Renal pelvis (tissue), 4 donors: Measurements from ENCODE around the gene FBXL15. TPM values are rescaled to one million over a fixed set of nuclear protein-coding genes. Genes with fewer than 3 reads are reported as not detected.
"Not testable (repeated sequence)": the region's sequence is repeated elsewhere in the genome, so short reads cannot be mapped to it uniquely, and the experiment has no call there.

Experiments used
- DNase-seq: peaks from one replicate; pipeline ENCODE4 v3.0.0-alpha.2; 2013
- polyA plus RNA-seq, 3 donors: library from polyadenylated mRNA; unstranded; fragments of 120-200 nt; gene quantifications; one replicate each; pipeline ENCODE4 v1.2.1, GENCODE V29; 2013; ENCODE audit not compliant: insufficient read length in 3 of 3

The FBXL15 gene
- polyA plus RNA-seq, 3 donors: 12.6 to 16.3 (median 14.8) TPM

- no peak for DNase-seq
Observed at GRCh38 chr10:102452672-102453340, 32.2 kb downstream of the FBXL15 start.

- no peak for DNase-seq
Observed at GRCh38 chr10:102453502-102453901, 32.9 kb downstream of the FBXL15 start.

GRCh38 chr10:102454662-102455487 is 34.2 kb downstream of the FBXL15 start:
- not testable (repeated sequence) for DNase-seq

- DNase-seq: no peak
Observed at GRCh38 chr10:102455893-102456471, 35.3 kb downstream of the FBXL15 start.

GRCh38 chr10:102457591-102458150 is 37.0 kb downstream of the FBXL15 start:
- no peak for DNase-seq

- DNase-seq: no peak
Observed at GRCh38 chr10:102458656-102459055, 38.0 kb downstream of the FBXL15 start.

- no peak for DNase-seq
Observed at GRCh38 chr10:102460836-102461186, 40.2 kb downstream of the FBXL15 start.

- DNase-seq: peak; percentile 91
Observed at GRCh38 chr10:102461187-102462054, 40.8 kb downstream of the FBXL15 start.

- no peak for DNase-seq
Observed at GRCh38 chr10:102462512-102463054, 41.9 kb downstream of the FBXL15 start.

GRCh38 chr10:102463983-102464382 is 43.3 kb downstream of the FBXL15 start:
- no peak for DNase-seq

GRCh38 chr10:102465466-102465865 is 44.8 kb downstream of the FBXL15 start:
- no peak for DNase-seq

GRCh38 chr10:102467318-102467717 is 46.7 kb downstream of the FBXL15 start:
- DNase-seq: no peak

GRCh38 chr10:102467971-102468438 is 47.4 kb downstream of the FBXL15 start:
- no peak for DNase-seq

- no peak for DNase-seq
Observed at GRCh38 chr10:102468683-102469082, 48.0 kb downstream of the FBXL15 start.

- DNase-seq: no peak
Observed at GRCh38 chr10:102470579-102471546, 50.2 kb downstream of the FBXL15 start.

Other genes starting within 250 kb of the FBXL15 start
- 1 to 10 TPM; 2.1 to 3.1 (median 2.2) TPM for gene ELOVL3, start 194.5 kb upstream of the FBXL15 start, polyA plus RNA-seq
- 1 to 10 TPM; 1.0 to 1.4 (median 1.2) TPM for gene PITX3, start 179.3 kb upstream of the FBXL15 start, polyA plus RNA-seq
- gene GBF1, start 175.3 kb upstream of the FBXL15 start, polyA plus RNA-seq: 10 to 100 TPM; 49.5 to 58.4 (median 53.6) TPM
- gene NFKB2, start 25.1 kb upstream of the FBXL15 start, polyA plus RNA-seq: 10 to 100 TPM; 20.6 to 22.7 (median 21.4) TPM
- gene PSD, start 2.1 kb upstream of the FBXL15 start, polyA plus RNA-seq: 10 to 100 TPM; 10.2 to 13.2 (median 12.2) TPM
- 10 to 100 TPM; 77.1 to 93.1 (median 91.5) TPM for gene CUEDC2, start 11.7 kb downstream of the FBXL15 start, polyA plus RNA-seq
- 1 to 10 TPM; 1.0 to 2.4 (median 1.9) TPM for gene C10orf95, start 30.7 kb downstream of the FBXL15 start, polyA plus RNA-seq
- 10 to 100 TPM; 78.4 to 96.4 (median 79.2) TPM for gene ACTR1A, start 81.9 kb downstream of the FBXL15 start, polyA plus RNA-seq
- 10 to 100 TPM; 30.9 to 33.1 (median 31.2) TPM for gene SUFU, start 83.1 kb downstream of the FBXL15 start, polyA plus RNA-seq
- 100 to 1,000 TPM; 136 to 140 (median 136) TPM for gene TRIM8, start 223.6 kb downstream of the FBXL15 start, polyA plus RNA-seq